ENCODE data around the gene CTAG1B. TPM values are rescaled to one million over a fixed set of nuclear protein-coding genes. Genes with fewer than 3 reads are reported as not detected.
"Not testable (repeated sequence)": the region's sequence is repeated elsewhere in the genome, so short reads cannot be mapped to it uniquely, and the experiment has no call there.

The CTAG1B gene
- total RNA-seq, 1 donor from 2014 or later = not detected

GRCh38 chrX:154628960-154629359 lies 9.9 kb upstream of the CTAG1B start:
- DNase-seq (ENCODE audit: low read depth in 2 of 2) = not testable (repeated sequence)

- DNase-seq (ENCODE audit: low read depth in 2 of 2) = not testable (repeated sequence)
These were observed 1.8 kb upstream of the CTAG1B start for GRCh38 chrX:154620767-154621414.

DNA sequence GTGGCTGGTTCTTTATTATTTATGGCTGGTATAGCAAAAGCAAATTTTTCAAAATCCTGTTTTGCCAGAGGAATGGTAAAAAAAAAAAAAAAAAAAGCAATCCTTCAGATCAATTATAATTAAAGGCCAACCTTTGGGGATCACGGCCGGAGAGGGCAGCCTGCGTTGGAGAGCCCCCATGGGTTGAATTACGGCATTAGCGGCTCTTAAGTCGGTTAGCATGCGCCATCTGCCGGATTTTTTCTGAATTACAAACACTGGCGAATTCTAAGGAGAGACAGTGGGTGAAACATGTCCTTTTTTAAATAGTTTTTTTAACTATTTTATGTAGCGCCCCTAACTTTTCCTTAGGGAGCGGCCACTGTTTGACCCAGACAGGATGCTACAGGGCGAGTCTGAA lies 5.5 kb downstream of the CTAG1B start:
- not testable (repeated sequence) for DNase-seq (ENCODE audit: low read depth in 2 of 2)

GRCh38 chrX:154611146-154611545 lies 7.9 kb downstream of the CTAG1B start:
- not testable (repeated sequence) for DNase-seq (ENCODE audit: low read depth in 2 of 2)

DNA sequence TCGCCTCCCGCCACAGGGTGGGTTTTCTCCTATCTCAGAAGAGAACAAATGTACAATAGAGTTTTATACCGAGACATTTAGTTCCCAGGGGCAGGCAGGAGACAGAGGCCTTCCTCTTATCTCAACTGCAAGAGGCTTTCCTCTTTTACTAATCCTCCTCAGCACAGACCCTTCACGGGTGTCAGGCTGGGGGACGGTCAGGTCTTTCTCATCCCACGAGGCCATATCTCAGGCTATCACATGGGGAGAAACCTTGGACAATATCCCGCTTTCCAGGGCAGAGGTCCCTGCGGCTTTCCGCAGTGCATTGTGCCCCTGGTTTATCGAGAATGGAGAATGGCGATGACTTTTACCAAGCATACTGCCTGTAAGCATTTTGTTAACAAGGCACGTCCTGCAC lies 10.3 kb downstream of the CTAG1B start:
- not testable (repeated sequence) for DNase-seq (ENCODE audit: low read depth in 2 of 2)

DNA sequence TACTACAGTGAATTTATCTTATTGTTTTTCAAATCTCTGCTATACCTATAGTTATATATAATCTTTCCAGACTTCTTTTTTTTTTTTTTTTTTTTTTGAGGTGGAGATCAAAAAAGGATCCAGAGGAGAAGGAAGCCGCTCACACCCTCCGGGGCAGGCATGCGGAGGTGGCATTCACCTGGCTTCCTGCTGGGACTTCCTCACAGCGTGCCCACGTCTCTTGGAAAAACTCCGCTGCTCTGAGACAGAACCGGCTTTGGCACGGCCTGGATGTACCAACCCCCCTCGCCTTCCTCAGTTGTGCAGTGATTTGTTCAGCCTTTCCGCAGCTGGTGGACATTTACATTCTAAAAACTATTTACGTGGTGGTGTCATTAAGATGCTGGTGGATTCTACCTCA lies 11.1 kb downstream of the CTAG1B start:
- not testable (repeated sequence) for DNase-seq (ENCODE audit: low read depth in 2 of 2)

GRCh38 chrX:154607370-154607769 lies 11.7 kb downstream of the CTAG1B start:
- DNase-seq (ENCODE audit: low read depth in 2 of 2) = peak in 1 of 2 donors; percentile 84

GRCh38 chrX:154605566-154605965 lies 13.5 kb downstream of the CTAG1B start:
- DNase-seq (ENCODE audit: low read depth in 2 of 2) = no peak

DNA sequence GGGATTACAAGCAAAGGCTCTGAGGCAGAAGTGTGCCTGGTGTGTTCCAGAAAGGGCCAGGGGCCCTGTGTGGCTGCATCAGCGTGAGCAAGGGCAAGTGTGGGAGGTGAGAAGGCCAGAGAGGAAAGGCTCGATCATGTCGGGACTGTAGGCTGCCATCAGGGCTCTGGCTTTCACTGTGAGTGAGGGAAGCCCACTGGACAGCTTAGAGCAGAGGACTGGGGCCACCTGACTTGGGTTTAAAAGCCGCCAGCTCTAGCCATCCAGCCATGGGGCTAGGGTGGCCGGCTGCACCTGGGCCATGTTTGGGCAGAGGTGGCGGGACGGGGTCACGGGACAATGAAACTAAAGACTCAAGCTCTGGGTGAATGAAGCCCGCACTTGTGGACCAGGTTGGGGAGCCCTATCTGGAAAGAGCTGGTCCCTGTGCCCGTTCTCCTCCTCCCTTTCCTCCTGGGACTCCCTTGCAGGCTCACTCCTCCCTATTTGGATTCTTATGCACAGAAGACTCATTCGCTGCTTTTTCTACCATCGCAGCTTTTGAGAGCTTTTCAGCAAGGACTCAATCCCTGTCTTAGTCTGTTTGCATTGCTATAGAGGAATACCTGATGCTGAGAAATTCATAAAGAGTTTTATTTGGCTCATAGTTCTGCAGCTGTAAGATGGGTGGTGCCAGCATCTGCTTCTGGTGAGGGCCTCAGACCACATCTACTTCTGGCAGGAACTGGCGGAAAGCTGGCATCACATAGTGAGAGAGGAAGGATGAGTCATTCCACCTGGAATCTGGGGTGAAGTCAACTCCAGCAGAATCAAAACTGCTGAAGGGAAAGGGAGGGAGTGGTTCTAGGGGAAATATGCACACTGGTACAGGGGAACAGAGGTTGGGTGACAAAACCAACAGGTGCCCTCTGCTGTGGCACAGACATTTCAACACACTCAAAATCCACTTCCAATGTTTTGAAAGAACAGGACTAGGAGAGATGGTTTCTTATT lies 15.3 kb downstream of the CTAG1B start:
- DNase-seq (ENCODE audit: low read depth in 2 of 2) = peak; percentile 55 to 59

- no peak for DNase-seq (ENCODE audit: low read depth in 2 of 2)
These were observed 16.2 kb downstream of the CTAG1B start for GRCh38 chrX:154602766-154603437.

DNA sequence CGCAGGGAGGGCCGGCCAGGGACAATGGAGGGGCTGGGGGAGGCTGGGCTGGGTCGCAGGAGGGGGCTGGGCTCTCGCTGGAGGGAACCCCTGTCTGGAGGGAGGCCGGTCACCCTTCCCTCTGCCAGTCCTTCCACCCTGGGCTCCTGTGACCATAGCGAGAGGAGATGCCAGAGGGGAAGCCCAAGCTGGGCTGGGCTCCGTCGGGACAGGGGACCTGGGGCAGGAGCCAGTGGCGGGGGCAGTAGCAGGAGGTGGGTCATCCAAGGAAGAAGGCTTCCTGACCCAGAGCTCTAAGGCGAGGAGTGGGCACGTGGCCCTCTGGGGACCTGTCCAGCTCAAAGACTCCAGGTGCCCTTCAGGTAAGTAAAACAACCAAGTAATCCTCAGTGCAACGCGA lies 16.9 kb downstream of the CTAG1B start:
- DNase-seq (ENCODE audit: low read depth in 2 of 2) = no peak

GRCh38 chrX:154600759-154601374 lies 18.2 kb downstream of the CTAG1B start:
- DNase-seq (ENCODE audit: low read depth in 2 of 2) = no peak

- DNase-seq (ENCODE audit: low read depth in 2 of 2) = no peak
These were observed 19.6 kb downstream of the CTAG1B start for GRCh38 chrX:154599531-154599930.

DNA sequence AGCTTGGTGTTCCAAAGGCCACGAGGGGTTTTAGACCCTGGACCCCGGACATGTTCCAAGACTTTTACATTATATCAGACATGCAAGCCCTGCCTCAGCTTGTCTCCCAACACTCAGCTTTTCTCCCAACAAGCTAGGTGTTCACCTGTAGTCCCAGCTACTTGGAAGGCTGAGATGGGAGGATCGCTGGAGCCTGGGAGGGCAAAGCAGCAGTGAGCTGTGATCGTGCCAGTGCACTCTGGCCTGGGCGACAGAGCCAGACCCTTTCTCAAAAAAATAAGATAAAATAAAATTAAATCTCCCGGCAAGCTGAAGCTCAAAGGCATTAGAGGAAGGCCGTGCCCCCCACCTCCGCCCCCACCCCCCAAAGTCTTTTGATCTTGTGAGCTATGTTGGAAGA lies 20.4 kb downstream of the CTAG1B start:
- no peak for DNase-seq (ENCODE audit: low read depth in 2 of 2)

- DNase-seq (ENCODE audit: low read depth in 2 of 2) = no peak
These were observed 21.9 kb downstream of the CTAG1B start for GRCh38 chrX:154597221-154597620.

DNA sequence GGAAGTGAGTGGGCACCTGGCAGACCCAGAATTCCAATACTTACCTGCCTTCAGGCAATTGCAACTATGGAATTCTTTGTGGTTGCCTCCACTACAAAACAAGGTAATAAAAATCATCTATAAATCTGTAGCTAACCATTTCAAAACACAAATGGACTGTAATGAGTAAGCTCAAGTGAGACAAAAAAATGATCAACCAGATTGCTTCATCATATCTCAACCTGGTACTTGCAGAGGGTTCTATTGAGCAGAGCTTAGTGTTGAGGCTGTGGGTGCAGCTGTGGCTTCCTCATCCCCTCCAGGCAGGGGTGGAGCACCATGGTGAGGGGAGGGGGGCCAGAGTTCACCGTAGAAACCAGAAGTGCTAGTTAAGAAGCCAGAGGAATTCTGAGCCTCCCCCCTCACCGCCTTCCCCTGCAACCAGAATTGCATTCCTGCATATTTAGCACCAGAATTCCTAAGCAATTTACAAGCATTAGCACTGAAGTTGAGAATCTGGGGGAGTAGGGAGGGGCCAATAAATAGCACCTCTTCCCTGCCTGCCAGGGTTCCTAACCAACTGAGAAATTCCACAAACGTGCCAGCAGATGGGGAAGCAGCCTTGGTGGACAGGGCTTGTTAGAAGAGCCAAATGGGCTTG lies 22.7 kb downstream of the CTAG1B start:
- DNase-seq (ENCODE audit: low read depth in 2 of 2) = no peak

GRCh38 chrX:154595559-154596249 lies 23.4 kb downstream of the CTAG1B start:
- no peak for DNase-seq (ENCODE audit: low read depth in 2 of 2)

- no peak for DNase-seq (ENCODE audit: low read depth in 2 of 2)
These were observed 24.6 kb downstream of the CTAG1B start for GRCh38 chrX:154594491-154594890.

GRCh38 chrX:154593201-154593600 lies 25.9 kb downstream of the CTAG1B start:
- DNase-seq (ENCODE audit: low read depth in 2 of 2) = no peak

DNA sequence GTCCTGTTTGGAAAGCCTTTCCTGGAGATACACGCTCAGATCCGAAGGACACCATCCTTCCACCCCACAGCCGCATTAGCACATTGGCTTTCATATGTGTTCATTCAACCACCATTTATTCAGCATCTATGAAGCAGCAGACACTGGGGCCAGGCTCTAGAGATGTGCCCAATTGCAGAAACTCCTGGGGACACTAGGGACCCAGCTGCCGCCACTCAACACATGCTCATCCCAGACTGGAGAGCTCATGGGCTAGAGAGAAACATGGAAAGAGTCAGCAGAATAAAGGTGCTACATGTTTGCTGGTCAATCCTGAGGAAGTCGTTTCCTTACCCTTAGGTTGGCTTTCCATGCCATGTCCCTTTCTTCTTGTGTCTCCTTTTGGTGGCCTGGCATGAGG lies 26.6 kb downstream of the CTAG1B start:
- DNase-seq (ENCODE audit: low read depth in 2 of 2) = no peak

All from lung microvascular endothelial cell (primary cell).